Esophagus squamous epithelium (tissue), 4 donors: ENCODE data around the gene ITGA11.

ENCODE experiments used
- CTCF ChIP-seq, 6 experiments: fragments of 450-650 bp in 4 of 6; fragments of 200-600 bp in 2 of 6; sonication (generic) in 2 of 6; IDR thresholded peaks; one replicate each; pipeline ENCODE4 v1.5.1; 2016 to 2019; ENCODE audit warnings: antibody characterized with exemption in 6 of 6, mild to moderate bottlenecking in 4 of 6, moderate library complexity in 4 of 6
- POLR2A ChIP-seq, 4 donors: fragments of 450-650 bp; IDR thresholded peaks; one replicate each; pipeline ENCODE4 v1.6.1; 2017; ENCODE audit warnings: antibody characterized with exemption in 4 of 4, mild to moderate bottlenecking in 4 of 4, moderate library complexity in 3 of 4

DNA sequence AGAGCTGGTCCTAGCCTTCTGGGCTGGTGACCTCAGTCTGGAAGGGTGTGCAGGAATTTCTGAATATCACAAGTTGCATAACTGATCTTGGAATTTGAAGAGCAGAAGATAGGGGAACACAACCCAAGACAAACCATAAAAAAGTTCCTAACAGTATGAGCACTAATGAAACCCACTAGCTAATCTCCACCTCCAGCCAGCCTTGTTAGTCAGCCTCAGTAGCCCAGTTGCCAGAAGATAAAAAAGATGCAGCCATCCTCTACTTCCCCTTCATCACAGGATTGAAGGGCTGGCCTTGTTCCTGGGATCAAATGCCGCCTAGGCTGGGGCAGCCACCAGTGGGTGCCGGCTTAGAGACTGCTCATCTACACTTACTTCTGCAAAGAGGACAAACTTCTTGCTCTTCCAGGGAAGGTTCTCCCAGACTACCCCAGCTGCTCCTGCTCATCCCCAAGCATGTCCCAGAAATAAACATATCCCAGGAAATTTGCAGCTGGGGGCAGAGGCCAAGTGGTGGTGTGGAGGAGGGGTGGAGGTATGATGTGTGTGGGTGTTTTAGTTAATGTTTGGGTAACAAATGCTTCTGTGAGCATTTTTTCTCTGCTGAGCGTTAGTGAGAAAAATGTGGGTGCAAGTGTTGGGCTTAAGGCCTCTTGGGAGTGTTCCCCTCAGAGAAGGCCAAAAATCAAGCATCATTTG is 9.2 kb upstream of the ITGA11 start:
- TF ChIP-seq CTCF (IDR thresholded peaks at IDR 0.05) (no peak), POLR2A (IDR thresholded peaks at IDR 0.05) (no peak)
